Vagina (tissue), 2 donors: ENCODE data around the gene PTPN11. TPM values are rescaled to one million over a fixed set of nuclear protein-coding genes. Genes with fewer than 3 reads are reported as not detected.

Source experiments
- DNase-seq, 2 donors: peaks; one replicate each; pipeline ENCODE4 v3.0.0-alpha.2; 2017; ENCODE audit errors: extremely low spot score in 2 of 2
- H3K27ac ChIP-seq: fragments of 200-600 bp; sonication (generic); one replicate; pipeline ENCODE4 v1.5.1; 2019
- H3K27me3 ChIP-seq: fragments of 200-600 bp; sonication (generic); one replicate; pipeline ENCODE4 v1.5.1; 2019
- H3K36me3 ChIP-seq, 2 donors: fragments of 200-600 bp; sonication (generic); one replicate each; pipeline ENCODE4 v1.5.1; 2017 to 2019
- H3K4me1 ChIP-seq: fragments of 200-600 bp; sonication (generic); one replicate; pipeline ENCODE4 v1.5.1; 2019
- H3K4me3 ChIP-seq, 2 donors: fragments of 200-600 bp; sonication (generic); 1 replicate in 1 of 2; 2 replicates in 1 of 2; pipeline ENCODE4 v1.5.1; 2016 to 2019
- H3K9me3 ChIP-seq: fragments of 200-600 bp; sonication (generic); one replicate; pipeline ENCODE4 v1.5.1; 2019
- POLR2A ChIP-seq, 2 donors: fragments of 450-650 bp; IDR thresholded peaks; one replicate each; pipeline ENCODE4 v1.6.1; 2017; ENCODE audit warnings: antibody characterized with exemption in 2 of 2, mild to moderate bottlenecking in 2 of 2, moderate library complexity in 2 of 2
- POLR2AphosphoS5 ChIP-seq, 2 donors: sonication (generic); formaldehyde crosslinking; IDR thresholded peaks; one replicate each; pipeline ENCODE4 v1.9.0; 2017; ENCODE audit warnings: antibody characterized with exemption in 2 of 2, mild to moderate bottlenecking in 2 of 2, low read depth in 1 of 2; ENCODE audit not compliant: insufficient read depth in 1 of 2
- intact Hi-C: fragments of 100-400 bp; cut with DNase I; formaldehyde crosslinking; loops from one replicate; pipeline ENCODE4 v1.15.1; 2023
- total RNA-seq: library from RNA; depleted of rRNA; stranded (reverse); fragments of >200 nt; gene quantifications from one replicate; pipeline ENCODE4 v1.2.3, GENCODE V29; 2016
- TF ChIP-seq, protein P1 (sequence below), 3 experiments: fragments of 450-650 bp in 2 of 3; fragments of 200-600 bp in 1 of 3; sonication (generic) in 1 of 3; IDR thresholded peaks; one replicate each; pipeline ENCODE4 v1.5.1; 2017 to 2019; ENCODE audit warnings: antibody characterized with exemption in 3 of 3, mild to moderate bottlenecking in 2 of 3, moderate library complexity in 2 of 3

PTPN11 gene
- total RNA-seq, 1 donor from 2014 or later: 57.2 TPM

DNA sequence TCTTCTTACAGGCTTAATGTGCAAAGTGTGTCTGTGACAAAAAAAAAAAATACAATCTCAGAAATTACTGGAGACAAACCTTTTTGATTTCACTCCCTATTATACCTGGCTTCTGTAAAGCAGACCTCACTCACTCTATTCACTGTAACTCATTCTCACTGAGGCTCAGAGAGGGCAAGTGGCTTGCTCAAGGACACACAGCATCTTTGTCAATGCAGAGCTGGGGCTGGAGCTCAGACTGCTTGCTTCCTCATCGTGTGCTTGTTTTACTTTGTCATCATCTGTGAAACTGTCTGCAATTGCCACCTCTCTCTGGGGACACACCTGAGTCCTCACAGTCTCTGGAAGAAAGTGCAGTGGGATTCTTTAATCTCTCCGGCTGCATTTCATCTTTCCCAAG, 120.0 kb downstream of the PTPN11 start:
- H3K27ac ChIP-seq: no peak overlapping the region
- H3K4me1 ChIP-seq: no peaks in the 10 kb centered on the region
- no peaks in the 10 kb centered on the region for H3K36me3 ChIP-seq
- TF ChIP-seq POLR2AphosphoS5 (IDR thresholded peaks at IDR 0.05; ENCODE audit: insufficient read depth in 1 of 2, low read depth in 1 of 2): no peak
- TF ChIP-seq, protein P1, sequence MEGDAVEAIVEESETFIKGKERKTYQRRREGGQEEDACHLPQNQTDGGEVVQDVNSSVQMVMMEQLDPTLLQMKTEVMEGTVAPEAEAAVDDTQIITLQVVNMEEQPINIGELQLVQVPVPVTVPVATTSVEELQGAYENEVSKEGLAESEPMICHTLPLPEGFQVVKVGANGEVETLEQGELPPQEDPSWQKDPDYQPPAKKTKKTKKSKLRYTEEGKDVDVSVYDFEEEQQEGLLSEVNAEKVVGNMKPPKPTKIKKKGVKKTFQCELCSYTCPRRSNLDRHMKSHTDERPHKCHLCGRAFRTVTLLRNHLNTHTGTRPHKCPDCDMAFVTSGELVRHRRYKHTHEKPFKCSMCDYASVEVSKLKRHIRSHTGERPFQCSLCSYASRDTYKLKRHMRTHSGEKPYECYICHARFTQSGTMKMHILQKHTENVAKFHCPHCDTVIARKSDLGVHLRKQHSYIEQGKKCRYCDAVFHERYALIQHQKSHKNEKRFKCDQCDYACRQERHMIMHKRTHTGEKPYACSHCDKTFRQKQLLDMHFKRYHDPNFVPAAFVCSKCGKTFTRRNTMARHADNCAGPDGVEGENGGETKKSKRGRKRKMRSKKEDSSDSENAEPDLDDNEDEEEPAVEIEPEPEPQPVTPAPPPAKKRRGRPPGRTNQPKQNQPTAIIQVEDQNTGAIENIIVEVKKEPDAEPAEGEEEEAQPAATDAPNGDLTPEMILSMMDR (IDR thresholded peaks at IDR 0.05): no peak
- no peak for TF ChIP-seq POLR2A (IDR thresholded peaks at IDR 0.05)
- H3K9me3 ChIP-seq: no peaks in the 10 kb centered on the region
- H3K4me3 ChIP-seq: no peak overlapping the region
- no peak for DNase-seq
- H3K27me3 ChIP-seq: no peaks in the 10 kb centered on the region
- intact Hi-C loops: no loop called here

DNA sequence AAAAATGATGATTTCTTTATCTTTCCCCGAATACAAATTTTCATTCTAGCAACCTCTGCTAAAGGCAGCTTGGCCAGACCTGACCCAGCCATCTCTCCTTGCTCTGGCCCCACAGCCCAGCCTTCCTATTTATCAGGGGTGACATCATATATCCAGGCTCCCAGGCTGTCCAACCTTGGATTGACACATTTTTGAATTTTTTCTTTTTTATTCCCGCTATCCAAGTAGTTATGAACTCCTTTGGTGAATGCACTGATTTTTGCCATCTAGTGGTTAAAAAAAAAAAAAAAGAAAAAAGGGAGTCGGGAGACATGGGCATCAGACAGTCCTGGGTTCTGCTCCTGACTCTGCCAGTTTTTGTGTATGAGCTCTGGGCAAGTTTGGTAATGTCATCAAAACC, 120.5 kb downstream of the PTPN11 start:
- intact Hi-C loops: no loop called here

DNA sequence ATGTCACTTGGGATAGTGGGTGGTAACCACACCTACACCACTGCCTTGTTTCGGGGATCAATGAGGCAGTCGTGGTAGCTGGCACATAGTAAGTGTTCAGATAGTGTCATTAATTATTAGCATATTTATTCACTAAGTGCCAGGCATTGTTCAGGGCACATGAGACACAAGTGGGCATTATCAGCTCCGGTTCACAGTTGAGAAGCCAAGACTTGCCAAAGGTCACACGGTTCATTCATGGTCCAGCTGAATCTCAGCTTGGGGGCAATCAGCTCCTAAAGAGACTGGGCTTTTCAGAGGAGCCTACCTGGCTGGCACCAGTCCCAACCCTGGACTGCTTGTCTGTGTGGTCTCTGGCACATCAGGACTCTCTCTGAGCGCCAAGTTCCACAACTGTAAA, 121.3 kb downstream of the PTPN11 start:
- Histone ChIP-seq H3K4me3 (no peak overlapping the region), H3K27me3 (no peaks in the 10 kb centered on the region), H3K9me3 (no peaks in the 10 kb centered on the region), H3K27ac (no peak overlapping the region), H3K4me1 (no peaks in the 10 kb centered on the region), H3K36me3 (no peaks in the 10 kb centered on the region)
- intact Hi-C loops: no loop called here
- TF ChIP-seq POLR2A (IDR thresholded peaks at IDR 0.05) (no peak), POLR2AphosphoS5 (IDR thresholded peaks at IDR 0.05; ENCODE audit: insufficient read depth in 1 of 2, low read depth in 1 of 2) (no peak)
- TF ChIP-seq, protein P1 (IDR thresholded peaks at IDR 0.05): no peak
- no peak for DNase-seq

More for the DNA sequence above, 120.5 kb downstream of the PTPN11 start:
- H3K4me3 ChIP-seq: no peak overlapping the region
- H3K27ac ChIP-seq: no peak overlapping the region
- H3K36me3 ChIP-seq: no peaks in the 10 kb centered on the region
- no peaks in the 10 kb centered on the region for H3K4me1 ChIP-seq
- H3K9me3 ChIP-seq: no peaks in the 10 kb centered on the region
- no peaks in the 10 kb centered on the region for H3K27me3 ChIP-seq
- no peak for DNase-seq
- TF ChIP-seq POLR2A (IDR thresholded peaks at IDR 0.05): no peak
- no peak for TF ChIP-seq POLR2AphosphoS5 (IDR thresholded peaks at IDR 0.05; ENCODE audit: insufficient read depth in 1 of 2, low read depth in 1 of 2)
- TF ChIP-seq, protein P1 (IDR thresholded peaks at IDR 0.05): no peak

DNA sequence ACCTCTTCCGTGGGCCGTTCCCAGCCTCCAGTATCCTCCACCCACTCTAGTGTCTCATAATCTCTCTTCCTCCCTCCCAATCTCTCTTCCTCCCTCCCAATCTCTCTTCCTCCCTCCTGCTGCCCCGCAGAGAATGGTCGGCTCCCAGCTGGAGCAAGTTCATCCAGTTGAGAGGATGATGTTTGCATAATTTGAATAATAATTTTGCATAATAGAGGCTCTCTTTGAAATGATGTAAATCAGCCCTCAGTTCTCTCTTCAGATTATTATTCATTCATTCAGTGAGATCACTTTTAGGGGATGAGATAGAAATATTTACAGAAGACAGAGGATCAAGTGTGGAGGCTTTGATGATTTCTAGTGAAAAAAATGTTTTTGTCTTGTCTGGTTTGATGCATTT, 125.0 kb downstream of the PTPN11 start:
- H3K36me3 ChIP-seq: no peaks in the 10 kb centered on the region
- H3K27ac ChIP-seq: no peak overlapping the region
- no peak for DNase-seq
- no peaks in the 10 kb centered on the region for H3K9me3 ChIP-seq
- TF ChIP-seq POLR2AphosphoS5 (IDR thresholded peaks at IDR 0.05; ENCODE audit: insufficient read depth in 1 of 2, low read depth in 1 of 2) (no peak), POLR2A (IDR thresholded peaks at IDR 0.05) (no peak)
- TF ChIP-seq, protein P1 (IDR thresholded peaks at IDR 0.05): no peak
- intact Hi-C loops: no loop called here
- H3K27me3 ChIP-seq: no peaks in the 10 kb centered on the region
- no peak overlapping the region for H3K4me3 ChIP-seq
- H3K4me1 ChIP-seq: no peaks in the 10 kb centered on the region

DNA sequence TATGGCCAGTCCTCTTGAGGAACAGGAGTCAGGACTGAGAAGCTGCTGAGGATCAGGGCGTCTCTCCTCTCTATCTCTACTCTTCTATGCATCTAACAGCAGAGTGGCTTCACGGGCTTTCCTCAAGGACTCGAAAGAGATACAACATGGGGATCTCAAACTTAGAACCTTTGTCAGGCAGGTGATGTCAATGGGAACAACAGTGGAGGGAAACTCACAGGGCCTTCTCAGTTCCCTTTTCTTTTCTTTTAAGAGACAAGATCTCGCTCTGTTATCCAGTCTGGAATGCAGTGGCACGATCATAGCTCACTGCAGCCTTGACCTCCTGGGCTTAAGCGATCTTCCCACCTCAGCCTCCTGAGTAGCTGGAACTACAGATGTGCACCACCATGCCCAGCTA, 127.6 kb downstream of the PTPN11 start:
- Histone ChIP-seq H3K4me1 (no peaks in the 10 kb centered on the region), H3K4me3 (no peak overlapping the region), H3K36me3 (no peaks in the 10 kb centered on the region), H3K27ac (no peak overlapping the region), H3K9me3 (no peaks in the 10 kb centered on the region), H3K27me3 (no peaks in the 10 kb centered on the region)
- no peak for DNase-seq
- TF ChIP-seq POLR2A (IDR thresholded peaks at IDR 0.05): no peak
- no peak for TF ChIP-seq POLR2AphosphoS5 (IDR thresholded peaks at IDR 0.05; ENCODE audit: insufficient read depth in 1 of 2, low read depth in 1 of 2)
- TF ChIP-seq, protein P1 (IDR thresholded peaks at IDR 0.05): no peak
- intact Hi-C loops: no loop called here
